LNCAP (cell line): ENCODE results near the gene TAF3.

Experiments used
- CTCF ChIP-seq: fragments of 450-650 bp; IDR thresholded peaks from 2 replicates; pipeline ENCODE4 v1.5.1; 2017; ENCODE audit warnings: mild to moderate bottlenecking

Gene TAF3

DNA sequence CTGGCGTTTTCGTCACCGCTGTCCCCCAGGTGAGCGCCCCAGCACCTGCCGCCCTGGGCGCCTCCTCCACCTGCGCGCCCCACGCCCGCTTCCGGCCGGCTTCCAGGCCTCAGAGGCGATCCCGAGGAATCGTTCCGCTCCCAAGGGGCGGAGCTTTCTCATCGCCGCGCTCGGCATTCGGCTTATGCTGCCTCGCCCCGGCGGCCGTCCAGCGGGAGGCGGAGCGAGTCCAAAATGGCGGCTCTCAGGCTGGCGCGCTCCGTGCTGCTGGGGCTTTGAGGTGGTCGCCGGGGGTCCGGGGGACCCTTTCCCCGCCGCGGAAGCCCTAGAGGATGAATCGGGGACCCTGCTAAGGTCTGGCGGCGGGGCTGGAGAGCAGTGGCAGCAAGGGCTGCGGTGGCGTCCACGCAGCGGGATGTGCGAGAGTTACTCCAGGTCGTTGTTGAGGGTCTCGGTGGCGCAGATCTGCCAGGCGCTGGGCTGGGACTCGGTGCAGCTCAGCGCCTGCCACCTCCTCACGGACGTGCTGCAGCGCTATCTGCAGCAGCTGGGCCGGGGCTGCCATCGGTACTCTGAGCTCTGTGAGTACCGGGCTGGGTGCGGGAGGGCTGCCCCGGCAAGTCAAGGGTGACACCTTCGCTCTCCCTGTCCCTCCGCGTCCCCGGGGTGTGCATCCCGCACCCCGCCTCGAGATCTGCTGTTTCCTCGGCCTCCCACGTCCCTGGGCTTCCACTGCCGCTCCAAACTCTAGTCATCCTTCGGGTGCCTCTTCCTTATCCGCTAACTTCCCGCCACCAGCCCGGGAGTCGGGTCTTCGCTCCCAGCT, at the start of gene TAF3:
TAF3 (plus strand) TSS at position 211 of the 826 bp plus-strand sequence; CDS start at position 416, 205 bp downstream.
- no peak for TF ChIP-seq CTCF

DNA sequence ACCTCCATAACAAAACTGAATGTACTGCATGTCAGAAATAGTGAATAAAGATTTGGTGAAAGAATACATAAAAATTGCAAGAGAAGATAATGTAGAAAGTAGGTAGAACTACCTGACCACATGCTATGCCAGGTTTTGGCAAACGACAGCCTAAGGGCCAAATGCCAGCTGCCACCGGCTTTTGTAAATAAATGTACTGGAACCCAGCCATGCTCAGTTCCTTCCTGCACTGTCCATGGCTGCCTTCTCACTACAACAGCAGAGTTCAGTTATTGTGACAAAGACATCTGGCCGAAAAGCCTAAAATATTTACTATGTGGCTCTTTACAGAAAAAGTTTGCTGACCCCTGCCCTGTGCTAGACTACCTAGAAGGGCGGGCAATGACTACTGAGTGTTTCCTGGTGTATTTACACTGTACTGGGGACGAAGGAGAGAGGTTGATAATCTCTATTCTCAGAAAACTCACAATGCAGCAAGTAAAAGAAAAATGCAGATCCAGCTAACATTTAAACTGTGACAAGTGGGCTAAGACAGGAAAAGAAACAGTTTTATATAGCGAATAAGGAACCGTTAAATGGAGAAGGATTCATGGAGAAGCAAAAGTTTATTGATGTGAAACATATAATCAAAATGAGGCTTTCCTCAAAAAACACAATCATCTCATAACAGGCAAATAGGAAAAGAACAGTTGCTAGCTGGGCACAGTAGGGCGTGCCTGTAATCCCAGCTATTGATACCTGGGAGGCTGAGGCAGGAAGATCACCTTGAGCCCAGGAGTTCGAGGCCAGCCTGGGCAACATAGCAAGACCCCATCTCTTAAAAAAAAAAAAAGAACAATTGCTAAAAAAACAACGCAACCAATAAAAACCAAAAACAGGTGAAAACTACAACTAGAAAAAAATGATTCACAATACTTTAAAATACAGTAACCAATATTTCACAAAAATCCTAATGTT, 44.2 kb upstream of the TAF3 start:
- TF ChIP-seq CTCF, result no peak

- no peak for TF ChIP-seq CTCF
Measured at GRCh38 chr10:7776777-7777176, 41.5 kb upstream of the TAF3 start.

DNA sequence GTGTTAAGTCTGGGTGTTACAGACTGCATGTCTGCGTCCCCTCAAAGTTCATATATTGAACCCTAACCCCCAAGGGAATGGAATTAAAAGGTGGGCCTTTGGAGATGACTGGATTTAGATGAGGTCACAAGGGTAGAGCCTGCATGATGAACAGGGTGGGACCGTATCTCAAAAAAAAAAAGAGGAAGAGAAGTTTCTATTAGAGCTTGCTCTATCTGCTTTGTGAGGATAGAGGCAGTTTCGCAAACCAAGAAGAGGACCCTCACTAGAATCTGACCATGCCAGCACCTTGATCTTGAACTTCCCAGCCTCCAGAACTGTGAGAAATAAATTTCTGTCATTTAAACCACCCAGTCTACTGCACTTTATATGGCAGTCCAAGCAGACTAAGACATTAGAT, 31.9 kb upstream of the TAF3 start:
- no peak for TF ChIP-seq CTCF

DNA sequence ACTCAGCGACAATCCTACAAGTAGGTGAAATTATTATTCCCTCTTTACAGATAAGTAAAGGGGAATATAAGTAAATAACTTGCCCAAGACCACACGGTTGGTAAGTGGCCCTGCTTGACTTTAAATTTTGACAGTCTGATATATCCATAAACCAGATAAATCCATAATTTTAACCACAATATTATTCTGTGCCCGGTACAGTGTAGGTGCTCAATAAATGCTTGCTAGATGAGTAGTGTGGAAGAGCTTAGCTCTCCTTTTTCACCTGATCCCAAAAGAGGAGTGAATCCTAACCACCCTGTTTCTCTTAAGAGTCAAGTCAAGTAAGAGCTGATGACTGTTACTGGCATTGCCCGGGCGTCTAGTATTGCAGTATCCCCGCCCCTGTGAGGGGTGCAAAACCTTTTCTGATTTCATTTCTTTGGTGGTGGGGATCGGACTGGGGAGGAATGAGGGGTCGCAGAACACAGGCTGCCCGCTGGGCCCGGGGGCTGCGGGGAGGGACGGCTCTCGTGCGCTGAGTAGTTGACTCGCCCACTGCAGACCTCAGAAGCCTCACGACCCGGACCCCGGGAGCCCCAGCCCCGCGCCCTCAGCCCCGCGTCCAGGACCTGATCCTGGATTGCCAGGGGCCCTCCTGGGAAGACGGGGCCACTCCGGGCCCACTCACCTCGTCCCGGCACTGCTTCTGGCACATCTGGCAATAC, 31.0 kb upstream of the TAF3 start:
- TF ChIP-seq CTCF, result no peak

DNA sequence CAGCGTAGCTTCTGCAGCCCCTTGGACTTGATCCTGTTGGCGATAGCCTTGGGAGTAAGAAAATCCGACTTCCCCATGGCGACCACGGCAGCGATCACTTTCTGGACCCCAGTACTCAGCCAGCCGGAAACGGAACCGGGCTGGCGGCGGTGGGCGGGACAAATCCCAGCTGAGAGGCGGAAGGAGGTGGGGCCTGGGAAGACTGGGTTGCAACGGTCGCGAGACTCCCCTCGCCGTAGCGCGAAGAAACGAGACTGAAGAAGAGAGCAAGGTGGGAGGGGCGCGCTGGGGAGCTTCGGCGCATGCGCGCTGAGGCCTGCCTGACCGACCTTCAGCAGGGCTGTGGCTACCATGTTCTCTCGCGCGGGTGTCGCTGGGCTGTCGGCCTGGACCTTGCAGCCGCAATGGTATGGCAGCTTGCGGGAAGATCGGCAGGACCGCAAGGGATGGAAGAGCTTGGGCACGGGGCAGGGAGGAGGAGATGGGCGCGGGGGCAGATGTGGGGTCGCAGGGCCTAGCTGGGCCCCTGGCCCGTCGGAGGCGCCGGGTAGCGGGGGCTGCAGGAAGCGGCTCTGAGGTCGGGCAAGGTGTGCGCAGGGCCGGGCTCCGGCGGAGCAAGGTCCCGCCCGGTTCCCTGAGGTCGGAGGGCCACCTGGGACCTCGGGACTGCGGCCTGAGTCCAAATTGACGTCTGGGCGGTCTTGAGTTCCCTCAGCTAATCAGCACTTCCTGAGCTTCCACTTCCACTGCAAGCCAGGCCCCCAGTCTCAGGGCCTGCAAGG, 30.3 kb upstream of the TAF3 start, which contains the start of the genes ATP5F1C and KIN:
ATP5F1C (plus strand) TSS at position 321 of the 782 bp plus-strand sequence; CDS start at position 352, 31 bp downstream.
KIN (minus strand) TSS at position 137 of the 782 bp plus-strand sequence; CDS start at position 77, 60 bp downstream.
- TF ChIP-seq CTCF, result no peak
